ENCODE data around the gene FBXL14. TPM values are rescaled to one million over a fixed set of nuclear protein-coding genes. Genes with fewer than 3 reads are reported as not detected.

Gene FBXL14
- total and polyA plus RNA-seq, 2 of the 13 experiments (the other 11 are each of a cell fraction or from before 2014, with no cell fraction given) = 7.0 to 7.4 TPM

DNA sequence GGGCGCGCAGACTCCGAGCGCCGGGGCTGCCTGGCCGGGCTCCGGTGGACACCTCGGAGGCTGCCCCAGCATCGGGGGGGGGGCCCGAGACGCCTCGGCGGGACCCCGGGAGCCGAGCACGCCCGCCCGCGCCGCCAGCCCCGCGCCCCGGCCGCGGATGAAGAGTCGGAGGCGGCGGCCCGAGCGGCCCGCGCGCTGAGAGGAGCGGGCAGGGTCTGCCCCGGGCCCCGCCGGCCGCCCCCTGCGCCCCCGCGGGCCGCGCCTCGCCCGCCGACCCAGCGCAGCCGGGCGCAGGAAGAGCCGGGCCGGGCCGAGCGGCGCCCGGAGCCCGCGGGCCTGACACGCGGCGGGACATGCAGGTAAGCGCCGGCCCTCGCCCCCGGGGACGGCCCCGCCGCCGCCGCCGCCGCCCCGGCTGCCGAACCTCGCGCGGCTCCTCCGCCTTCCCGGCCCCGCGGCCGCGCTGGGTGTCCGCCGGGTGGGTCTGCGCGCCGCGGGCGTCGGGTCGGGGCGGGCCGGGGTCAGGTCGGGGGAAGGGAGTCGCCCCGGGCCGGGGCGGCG is 63.7 kb downstream of the FBXL14 start:
- H3K9ac ChIP-seq (ENCODE audit: insufficient read depth, low read depth, low read length) = no peak overlapping the region
- H4K20me1 ChIP-seq (ENCODE audit: insufficient read depth, low read length) = no peaks in the 10 kb centered on the region
- H3K4me2 ChIP-seq (ENCODE audit: low read depth, low read length) = peak overlapping the region; percentile 70
- peaks cover 20% of the 10 kb centered on the region for H3K4me1 ChIP-seq (ENCODE audit: insufficient read depth, low read length)
- ChIA-PET CTCF (ENCODE audit: low intra/inter-chr PET ratio, low total read pairs) (no interaction called here), POLR2A (no interaction called here)
- ATAC-seq = no peak
- BruUV-seq (replicated peaks) = no TSS peak
- peaks cover 16 to 77% of the 10 kb centered on the region in 2 experiments; a peak in 4 of 5 replicates for H3K27me3 ChIP-seq (ENCODE audit: control insufficient read depth in 1 of 2, insufficient read depth in 2 of 2, low read length in 2 of 2)
- WGBS (ENCODE audit: low lambda C conversion rate) = 0% methylated on average over 14 of the region's 99 CpGs
- H2AFZ ChIP-seq (ENCODE audit: low read length) = no peak overlapping the region
- FAIRE-seq = no peak
- in situ Hi-C loops (cut with HindIII; ENCODE audit: extremely low pct_ligation_motif_present, low pct_unique_long_range_greater_than_20kb) (no loop called here), intact Hi-C loops (cut with micrococcal nuclease; ENCODE audit: unreplicated experiment) (no loop called here)
- H3K79me2 ChIP-seq (ENCODE audit: insufficient read depth, low read length) = no peaks in the 10 kb centered on the region
- no peak overlapping the region for H3K27ac ChIP-seq (ENCODE audit: extremely low read length, insufficient read depth, low read length)
- no peaks in the 10 kb centered on the region for H3K9me3 ChIP-seq (ENCODE audit: low read length)
- DNase-seq (ENCODE audit: low spot score) = no peak
- peak overlapping the region in 2 of 3 experiments; percentile 9 to 66; a peak in 2 of 6 replicates for H3K4me3 ChIP-seq (replicated peaks in 1 of 3; ENCODE audit: insufficient read depth in 1 of 3, low read depth in 2 of 3, low read length in 3 of 3)
- no peaks in the 10 kb centered on the region for H3K36me3 ChIP-seq (replicated peaks in 1 of 2; ENCODE audit: control insufficient read depth in 1 of 2, insufficient read depth in 2 of 2, low read length in 2 of 2)
- TF ChIP-seq ATM (IDR thresholded peaks at IDR 0.05; ENCODE audit: borderline replicate concordance) (no peak), PHF20 (CRISPR knock-in tag; IDR thresholded peaks at IDR 0.05) (no peak), TCF7 (IDR thresholded peaks at IDR 0.05; ENCODE audit: low read depth) (no peak)
- TF ChIP-seq, protein P1, sequence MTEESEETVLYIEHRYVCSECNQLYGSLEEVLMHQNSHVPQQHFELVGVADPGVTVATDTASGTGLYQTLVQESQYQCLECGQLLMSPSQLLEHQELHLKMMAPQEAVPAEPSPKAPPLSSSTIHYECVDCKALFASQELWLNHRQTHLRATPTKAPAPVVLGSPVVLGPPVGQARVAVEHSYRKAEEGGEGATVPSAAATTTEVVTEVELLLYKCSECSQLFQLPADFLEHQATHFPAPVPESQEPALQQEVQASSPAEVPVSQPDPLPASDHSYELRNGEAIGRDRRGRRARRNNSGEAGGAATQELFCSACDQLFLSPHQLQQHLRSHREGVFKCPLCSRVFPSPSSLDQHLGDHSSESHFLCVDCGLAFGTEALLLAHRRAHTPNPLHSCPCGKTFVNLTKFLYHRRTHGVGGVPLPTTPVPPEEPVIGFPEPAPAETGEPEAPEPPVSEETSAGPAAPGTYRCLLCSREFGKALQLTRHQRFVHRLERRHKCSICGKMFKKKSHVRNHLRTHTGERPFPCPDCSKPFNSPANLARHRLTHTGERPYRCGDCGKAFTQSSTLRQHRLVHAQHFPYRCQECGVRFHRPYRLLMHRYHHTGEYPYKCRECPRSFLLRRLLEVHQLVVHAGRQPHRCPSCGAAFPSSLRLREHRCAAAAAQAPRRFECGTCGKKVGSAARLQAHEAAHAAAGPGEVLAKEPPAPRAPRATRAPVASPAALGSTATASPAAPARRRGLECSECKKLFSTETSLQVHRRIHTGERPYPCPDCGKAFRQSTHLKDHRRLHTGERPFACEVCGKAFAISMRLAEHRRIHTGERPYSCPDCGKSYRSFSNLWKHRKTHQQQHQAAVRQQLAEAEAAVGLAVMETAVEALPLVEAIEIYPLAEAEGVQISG (CRISPR knock-in tag; IDR thresholded peaks at IDR 0.05) = no peak

Measured in HepG2 (cell line).